ENCODE data around the gene TUBGCP3. TPM values are rescaled to one million over a fixed set of nuclear protein-coding genes. Genes with fewer than 3 reads are reported as not detected.

TUBGCP3 gene
- total RNA-seq, 1 donor = 33.0 TPM

GRCh38 chr13:112444416-112445399, 143.2 kb downstream of the TUBGCP3 start:
- H3K4me3 ChIP-seq (ENCODE audit: low read length) = no peak overlapping the region
- H3K27me3 ChIP-seq (ENCODE audit: insufficient read depth, low read length) = peaks cover 3% of the 10 kb centered on the region
- H3K9me3 ChIP-seq (ENCODE audit: low read depth, low read length) = no peaks in the 10 kb centered on the region
- H3K4me1 ChIP-seq (ENCODE audit: insufficient read depth, low read length) = no peaks in the 10 kb centered on the region

GRCh38 chr13:112443995-112444311, 144.0 kb downstream of the TUBGCP3 start:
- Histone ChIP-seq H3K9me3 (ENCODE audit: low read depth, low read length) (no peaks in the 10 kb centered on the region), H3K4me1 (ENCODE audit: insufficient read depth, low read length) (no peaks in the 10 kb centered on the region), H3K27me3 (ENCODE audit: insufficient read depth, low read length) (peaks cover 3% of the 10 kb centered on the region), H3K4me3 (ENCODE audit: low read length) (no peak overlapping the region)

- Histone ChIP-seq H3K4me3 (ENCODE audit: low read length) (no peak overlapping the region), H3K27me3 (ENCODE audit: insufficient read depth, low read length) (peaks cover 3% of the 10 kb centered on the region), H3K9me3 (ENCODE audit: low read depth, low read length) (no peaks in the 10 kb centered on the region), H3K4me1 (ENCODE audit: insufficient read depth, low read length) (no peaks in the 10 kb centered on the region)
These were observed 144.6 kb downstream of the TUBGCP3 start for GRCh38 chr13:112443191-112443994.

- Histone ChIP-seq H3K4me1 (ENCODE audit: insufficient read depth, low read length) (no peaks in the 10 kb centered on the region), H3K9me3 (ENCODE audit: low read depth, low read length) (peaks cover 7% of the 10 kb centered on the region), H3K4me3 (ENCODE audit: low read length) (no peak overlapping the region), H3K27me3 (ENCODE audit: insufficient read depth, low read length) (peaks cover 3% of the 10 kb centered on the region)
These were observed 145.4 kb downstream of the TUBGCP3 start for GRCh38 chr13:112442483-112443090.

- peaks cover 7% of the 10 kb centered on the region for H3K9me3 ChIP-seq (ENCODE audit: low read depth, low read length)
- H3K27me3 ChIP-seq (ENCODE audit: insufficient read depth, low read length) = peaks cover 3% of the 10 kb centered on the region
These were observed 146.1 kb downstream of the TUBGCP3 start for GRCh38 chr13:112441779-112442310.

GRCh38 chr13:112441226-112441625, 146.7 kb downstream of the TUBGCP3 start:
- Histone ChIP-seq H3K27me3 (ENCODE audit: insufficient read depth, low read length) (peaks cover 3% of the 10 kb centered on the region), H3K4me3 (ENCODE audit: low read length) (no peak overlapping the region), H3K9me3 (ENCODE audit: low read depth, low read length) (peaks cover 7% of the 10 kb centered on the region), H3K4me1 (ENCODE audit: insufficient read depth, low read length) (no peaks in the 10 kb centered on the region)

More at GRCh38 chr13:112441779-112442310, 146.1 kb downstream of the TUBGCP3 start:
- Histone ChIP-seq H3K4me3 (ENCODE audit: low read length) (no peak overlapping the region), H3K4me1 (ENCODE audit: insufficient read depth, low read length) (no peaks in the 10 kb centered on the region)

GRCh38 chr13:112438515-112438914, 149.4 kb downstream of the TUBGCP3 start:
- no peak overlapping the region for H3K4me3 ChIP-seq (ENCODE audit: low read length)
- peaks cover 1% of the 10 kb centered on the region for H3K27me3 ChIP-seq (ENCODE audit: insufficient read depth, low read length)
- H3K4me1 ChIP-seq (ENCODE audit: insufficient read depth, low read length) = no peaks in the 10 kb centered on the region
- H3K9me3 ChIP-seq (ENCODE audit: low read depth, low read length) = peaks cover 7% of the 10 kb centered on the region

- H3K27me3 ChIP-seq (ENCODE audit: insufficient read depth, low read length) = no peaks in the 10 kb centered on the region
- H3K9me3 ChIP-seq (ENCODE audit: low read depth, low read length) = peaks cover 7% of the 10 kb centered on the region
- no peaks in the 10 kb centered on the region for H3K4me1 ChIP-seq (ENCODE audit: insufficient read depth, low read length)
- no peak overlapping the region for H3K4me3 ChIP-seq (ENCODE audit: low read length)
These were observed 149.9 kb downstream of the TUBGCP3 start for GRCh38 chr13:112438094-112438493.

GRCh38 chr13:112435973-112436372, 152.0 kb downstream of the TUBGCP3 start:
- H3K4me1 ChIP-seq (ENCODE audit: insufficient read depth, low read length) = no peaks in the 10 kb centered on the region
- H3K9me3 ChIP-seq (ENCODE audit: low read depth, low read length) = peaks cover 7% of the 10 kb centered on the region
- no peaks in the 10 kb centered on the region for H3K27me3 ChIP-seq (ENCODE audit: insufficient read depth, low read length)
- H3K4me3 ChIP-seq (ENCODE audit: low read length) = no peak overlapping the region

Other genes starting within 250 kb of the TUBGCP3 start
- gene SPACA7, start 211.8 kb downstream of the TUBGCP3 start, total RNA-seq = not detected
- 24.9 TPM for gene ATP11A, start 101.9 kb upstream of the TUBGCP3 start, total RNA-seq